ENCODE measurements around the gene POLR3C.

GRCh38 chr1:145799806-145800205 is 24.2 kb upstream of the POLR3C start:
- no peak for TF ChIP-seq POLR2A (IDR thresholded peaks at IDR 0.05)
- no peak for TF ChIP-seq CTCF (IDR thresholded peaks at IDR 0.05)

All from heart left ventricle (tissue), 13 donors.